Measurements from ENCODE around the gene LIMS1.

The LIMS1 gene

DNA sequence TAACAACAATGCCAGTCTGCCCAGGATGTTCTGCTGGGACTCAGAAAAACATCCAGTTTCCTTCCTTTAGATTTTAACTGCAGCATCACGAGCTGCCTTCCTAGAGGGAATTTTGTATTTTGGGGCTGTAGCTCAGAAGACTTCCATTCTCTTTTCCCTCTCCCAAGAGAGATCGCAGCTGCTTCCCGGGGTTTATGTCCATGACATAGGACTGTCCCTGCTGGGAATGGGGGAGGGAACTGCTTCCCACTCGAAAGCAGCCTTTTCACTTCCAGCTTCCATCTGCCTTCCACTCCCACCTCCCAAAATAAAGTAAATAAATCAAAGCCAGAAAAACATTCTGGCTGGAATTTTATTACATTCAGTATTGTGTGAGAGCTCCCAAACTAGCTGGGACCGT lies 52.4 kb downstream of the LIMS1 start:
- TF ChIP-seq ARNT (IDR thresholded peaks at IDR 0.05) (no peak), LEF1 (IDR thresholded peaks at IDR 0.05; ENCODE audit: borderline replicate concordance) (no peak), FOXM1 (IDR thresholded peaks at IDR 0.05; ENCODE audit: borderline replicate concordance) (no peak), CTBP1 (IDR thresholded peaks at IDR 0.05; ENCODE audit: borderline replicate concordance) (no peak), FOXA1 (IDR thresholded peaks at IDR 0.05) (no peak), HDGF (IDR thresholded peaks at IDR 0.05; ENCODE audit: borderline replicate concordance) (no peak), FOXK2 (IDR thresholded peaks at IDR 0.05) (no peak), ZNF384 (IDR thresholded peaks at IDR 0.05) (no peak)
- TF ChIP-seq, protein P1, sequence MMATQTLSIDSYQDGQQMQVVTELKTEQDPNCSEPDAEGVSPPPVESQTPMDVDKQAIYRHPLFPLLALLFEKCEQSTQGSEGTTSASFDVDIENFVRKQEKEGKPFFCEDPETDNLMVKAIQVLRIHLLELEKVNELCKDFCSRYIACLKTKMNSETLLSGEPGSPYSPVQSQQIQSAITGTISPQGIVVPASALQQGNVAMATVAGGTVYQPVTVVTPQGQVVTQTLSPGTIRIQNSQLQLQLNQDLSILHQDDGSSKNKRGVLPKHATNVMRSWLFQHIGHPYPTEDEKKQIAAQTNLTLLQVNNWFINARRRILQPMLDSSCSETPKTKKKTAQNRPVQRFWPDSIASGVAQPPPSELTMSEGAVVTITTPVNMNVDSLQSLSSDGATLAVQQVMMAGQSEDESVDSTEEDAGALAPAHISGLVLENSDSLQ (IDR thresholded peaks at IDR 0.05), result no peak
- ChIA-PET POLR2A (interaction anchor here (1.1 kb wide), 1 partner anchor 209 kb away, joined by 6 read pairs; the partner anchor contains the start of gene SULT1C4), CTCF (interaction anchor here (0.5 to 1.4 kb wide), 4 partner anchors 23 to 113 kb away, joined by 3 to 7 read pairs (median 4); no protein-coding TSS in a partner anchor)
- no peak for DNase-seq (ENCODE audit: extremely low spot score)

DNA sequence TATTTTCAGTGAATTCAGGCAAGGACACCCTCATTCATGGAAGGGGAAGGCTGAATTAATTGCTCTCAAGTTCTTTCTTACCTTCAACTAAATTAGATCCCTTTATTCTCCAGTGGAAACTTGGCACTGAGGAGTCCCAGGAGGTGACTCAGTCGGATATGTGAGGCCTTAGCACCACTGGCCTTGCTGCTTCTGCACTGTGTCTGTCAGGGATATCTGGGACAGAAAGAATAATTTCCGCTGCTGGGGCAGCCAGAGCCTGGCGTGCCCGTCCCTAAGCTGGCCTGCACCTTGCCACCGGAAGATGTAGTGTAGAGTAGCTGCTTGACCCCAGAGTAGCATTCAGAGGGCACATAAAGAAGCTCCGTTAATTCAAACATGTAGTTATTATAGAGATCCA lies 53.4 kb downstream of the LIMS1 start:
- CTCF ChIA-PET, result interaction anchor here (0.6 to 1.4 kb wide), 2 partner anchors 49 to 54 kb away, joined by 3 to 4 read pairs; no protein-coding TSS in a partner anchor
- POLR2A ChIA-PET, result no interaction called here
- no peak for DNase-seq (ENCODE audit: extremely low spot score)
- TF ChIP-seq BHLHE40 (IDR thresholded peaks at IDR 0.05; ENCODE audit: borderline replicate concordance) (no peak), FOXA1 (IDR thresholded peaks at IDR 0.05) (no peak), LEF1 (IDR thresholded peaks at IDR 0.05; ENCODE audit: borderline replicate concordance) (no peak), ZNF384 (IDR thresholded peaks at IDR 0.05) (no peak), SUZ12 (IDR thresholded peaks at IDR 0.05) (no peak), HDGF (IDR thresholded peaks at IDR 0.05; ENCODE audit: borderline replicate concordance) (no peak), NFRKB (IDR thresholded peaks at IDR 0.05) (no peak), ELF4 (IDR thresholded peaks at IDR 0.05) (no peak), FOXM1 (IDR thresholded peaks at IDR 0.05; ENCODE audit: borderline replicate concordance) (no peak), FOXK2 (IDR thresholded peaks at IDR 0.05) (no peak), ARNT (IDR thresholded peaks at IDR 0.05) (no peak), CTBP1 (IDR thresholded peaks at IDR 0.05; ENCODE audit: borderline replicate concordance) (no peak), TARDBP (IDR thresholded peaks at IDR 0.05) (no peak), SP1 (IDR thresholded peaks at IDR 0.05) (no peak), L3MBTL2 (conservative IDR thresholded peaks at IDR 0.05) (no peak)
- TF ChIP-seq, protein P1 (IDR thresholded peaks at IDR 0.05), result no peak

DNA sequence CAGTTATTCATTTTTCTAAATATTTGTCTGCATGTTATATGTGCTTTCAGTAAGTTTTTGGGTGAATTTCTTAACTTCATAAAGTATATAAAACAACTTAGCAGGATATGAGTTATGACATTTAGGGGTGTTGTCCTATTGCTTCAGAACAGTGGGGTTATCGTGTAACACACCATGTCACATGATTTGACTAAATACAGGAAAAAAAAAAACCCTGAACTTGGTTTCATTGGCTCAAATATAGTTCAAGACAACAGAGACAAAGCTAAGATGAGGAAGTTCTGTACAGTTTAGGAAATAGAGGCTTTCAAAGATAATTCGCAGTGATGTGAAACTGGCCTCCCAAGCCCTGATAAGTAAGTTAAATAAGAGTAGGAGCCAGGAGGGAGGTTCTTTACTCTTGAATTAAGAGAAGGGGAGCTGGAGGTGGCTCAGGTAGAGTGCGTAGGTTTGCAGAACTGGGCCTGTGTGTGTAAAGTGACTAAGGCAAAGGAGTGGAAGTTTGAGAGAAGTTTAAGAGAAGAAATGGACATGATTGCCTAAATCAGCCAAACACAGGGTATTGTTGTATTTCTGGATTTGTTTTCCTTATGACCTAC lies 53.9 kb downstream of the LIMS1 start:
- no peak for TF ChIP-seq ZNF384 (IDR thresholded peaks at IDR 0.05)
- no peak for TF ChIP-seq CTBP1 (IDR thresholded peaks at IDR 0.05; ENCODE audit: borderline replicate concordance)
- no peak for TF ChIP-seq LEF1 (IDR thresholded peaks at IDR 0.05; ENCODE audit: borderline replicate concordance)
- no peak for TF ChIP-seq NFRKB (IDR thresholded peaks at IDR 0.05)
- TF ChIP-seq FOXM1 (IDR thresholded peaks at IDR 0.05; ENCODE audit: borderline replicate concordance), result no peak
- TF ChIP-seq ELF4 (IDR thresholded peaks at IDR 0.05), result no peak
- no peak for TF ChIP-seq ARNT (IDR thresholded peaks at IDR 0.05)
- no peak for TF ChIP-seq TARDBP (IDR thresholded peaks at IDR 0.05)
- TF ChIP-seq HDGF (IDR thresholded peaks at IDR 0.05; ENCODE audit: borderline replicate concordance), result no peak
- TF ChIP-seq FOXA1 (IDR thresholded peaks at IDR 0.05), result no peak
- DNase-seq (ENCODE audit: extremely low spot score), result no peak
- POLR2A ChIA-PET, result no interaction called here
- CTCF ChIA-PET, result interaction anchor here (0.6 kb wide), 1 partner anchor 55 kb away, joined by 3 read pairs; no protein-coding TSS in a partner anchor

DNA sequence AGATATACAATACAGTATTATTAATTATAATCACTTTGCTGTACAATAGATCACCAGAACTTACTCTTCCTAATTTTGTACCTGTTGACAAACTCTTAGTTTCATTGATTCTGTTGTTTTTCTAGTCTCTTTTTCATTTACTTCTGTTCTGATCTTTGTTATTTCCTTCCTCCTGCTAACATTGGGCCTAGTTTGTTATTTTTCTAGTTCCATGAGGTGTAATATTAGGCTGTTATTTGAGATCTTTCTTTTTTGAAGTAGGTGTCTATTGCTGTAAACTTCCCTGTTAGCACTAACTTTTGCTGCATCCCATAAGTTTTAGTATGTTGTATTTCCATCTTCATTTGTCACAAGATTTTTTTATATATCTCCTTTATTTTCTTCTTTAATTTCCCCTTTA lies 55.1 kb downstream of the LIMS1 start:
- POLR2A ChIA-PET, result no interaction called here
- TF ChIP-seq FOXA1 (IDR thresholded peaks at IDR 0.05) (no peak), ELF4 (IDR thresholded peaks at IDR 0.05) (no peak), FOXM1 (IDR thresholded peaks at IDR 0.05; ENCODE audit: borderline replicate concordance) (no peak), ZNF384 (IDR thresholded peaks at IDR 0.05) (no peak), HDGF (IDR thresholded peaks at IDR 0.05; ENCODE audit: borderline replicate concordance) (no peak), LEF1 (IDR thresholded peaks at IDR 0.05; ENCODE audit: borderline replicate concordance) (no peak), FOXK2 (IDR thresholded peaks at IDR 0.05) (no peak), TARDBP (IDR thresholded peaks at IDR 0.05) (no peak), SP1 (IDR thresholded peaks at IDR 0.05) (no peak), L3MBTL2 (conservative IDR thresholded peaks at IDR 0.05) (no peak), CTBP1 (IDR thresholded peaks at IDR 0.05; ENCODE audit: borderline replicate concordance) (no peak), BHLHE40 (IDR thresholded peaks at IDR 0.05; ENCODE audit: borderline replicate concordance) (no peak), ARNT (IDR thresholded peaks at IDR 0.05) (no peak), NFRKB (IDR thresholded peaks at IDR 0.05) (no peak), SUZ12 (IDR thresholded peaks at IDR 0.05) (no peak)
- TF ChIP-seq, protein P1 (IDR thresholded peaks at IDR 0.05), result no peak

DNA sequence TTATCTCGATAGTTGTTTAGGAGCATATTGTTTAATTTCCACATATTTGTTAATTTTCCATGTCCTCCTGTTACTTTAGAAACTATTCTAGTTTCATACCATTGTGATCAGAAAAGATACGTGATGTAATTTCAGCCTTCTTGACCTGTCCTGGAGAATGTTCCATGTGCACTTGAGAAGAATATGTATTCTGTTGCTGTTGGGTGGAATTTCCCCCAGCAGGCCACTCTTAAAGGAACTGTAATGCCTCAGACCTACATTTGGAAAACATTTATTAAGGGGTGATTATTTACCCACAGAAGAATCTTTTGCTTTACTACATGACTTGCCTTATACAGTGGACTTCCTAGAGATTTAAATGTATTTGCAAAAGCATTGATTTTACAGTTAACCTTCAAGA lies 55.5 kb downstream of the LIMS1 start:
- CTCF ChIA-PET, result no interaction called here
- no peak for DNase-seq (ENCODE audit: extremely low spot score)
- no peak for TF ChIP-seq HDGF (IDR thresholded peaks at IDR 0.05; ENCODE audit: borderline replicate concordance)
- no peak for TF ChIP-seq SP1 (IDR thresholded peaks at IDR 0.05)
- no peak for TF ChIP-seq TARDBP (IDR thresholded peaks at IDR 0.05)
- no peak for TF ChIP-seq BHLHE40 (IDR thresholded peaks at IDR 0.05; ENCODE audit: borderline replicate concordance)
- no peak for TF ChIP-seq SUZ12 (IDR thresholded peaks at IDR 0.05)
- TF ChIP-seq FOXK2 (IDR thresholded peaks at IDR 0.05), result no peak
- no peak for TF ChIP-seq FOXM1 (IDR thresholded peaks at IDR 0.05; ENCODE audit: borderline replicate concordance)
- no peak for TF ChIP-seq ELF4 (IDR thresholded peaks at IDR 0.05)
- TF ChIP-seq, protein P1 (IDR thresholded peaks at IDR 0.05), result no peak
- TF ChIP-seq ZNF384 (IDR thresholded peaks at IDR 0.05), result no peak
- no peak for TF ChIP-seq ARNT (IDR thresholded peaks at IDR 0.05)
- no peak for TF ChIP-seq NFRKB (IDR thresholded peaks at IDR 0.05)
- no peak for TF ChIP-seq CTBP1 (IDR thresholded peaks at IDR 0.05; ENCODE audit: borderline replicate concordance)
- no peak for TF ChIP-seq FOXA1 (IDR thresholded peaks at IDR 0.05)
- POLR2A ChIA-PET, result no interaction called here

More for the DNA sequence above, 55.1 kb downstream of the LIMS1 start:
- CTCF ChIA-PET, result no interaction called here
- DNase-seq (ENCODE audit: extremely low spot score), result no peak
